ENCODE data around the gene RAB12. TPM values are rescaled to one million over a fixed set of nuclear protein-coding genes. Genes with fewer than 3 reads are reported as not detected.

The RAB12 gene
- total and polyA plus RNA-seq, 2 of the 8 experiments (the other 6 are each of a cell fraction or from before 2014, with no cell fraction given), result 19.7 to 45.9 TPM

- no peaks in the 10 kb centered on the region for H3K9me3 ChIP-seq (ENCODE audit: insufficient read depth in 2 of 2, low read depth in 1 of 2, low read length in 1 of 2)
- H3K79me1 ChIP-seq (ENCODE audit: low read depth, low read length), result no peaks in the 10 kb centered on the region; the same call in 1 of the 2 replicates
- H3K9ac ChIP-seq (replicated peaks in 1 of 4; ENCODE audit: extremely low read depth in 1 of 4, low read depth in 3 of 4, low read length in 3 of 4), result no peak overlapping the region
- DNase-seq (ENCODE audit: low read depth in 1 of 2, low spot score in 2 of 2), result no peak
- no peak overlapping the region for H3K4me3 ChIP-seq (ENCODE audit: extremely low read depth in 1 of 4, insufficient read depth in 2 of 4, low read depth in 3 of 4, low read length in 4 of 4)
- H3K23ac ChIP-seq (ENCODE audit: insufficient read length), result no peak overlapping the region
- no peak overlapping the region for H3K56ac ChIP-seq (replicated peaks; ENCODE audit: insufficient read length, low read depth, low read length)
- no peak overlapping the region for H3K4me2 ChIP-seq (ENCODE audit: insufficient read depth in 1 of 2, low read depth in 2 of 2, low read length in 2 of 2)
- H4K20me1 ChIP-seq (replicated peaks in 1 of 2; ENCODE audit: control insufficient read depth in 1 of 2, insufficient read depth in 2 of 2, low read length in 2 of 2), result peaks cover 0 to 3% of the 10 kb centered on the region in 2 experiments
- peaks cover 2 to 34% (median 11%) of the 10 kb centered on the region in 4 experiments; a peak in 6 of 8 replicates for H3K36me3 ChIP-seq (ENCODE audit: control insufficient read depth in 2 of 4, insufficient read depth in 4 of 4, low read length in 3 of 4)
- no peak overlapping the region for H4K8ac ChIP-seq (ENCODE audit: extremely low read depth, insufficient read depth, low read length)
- H3K14ac ChIP-seq (ENCODE audit: insufficient read length), result no peak overlapping the region
- no peak for FAIRE-seq
- ChIA-PET CTCF (ENCODE audit: partially characterized antibody) (interaction anchor here (0.8 to 1.9 kb wide), 5 partner anchors 10 to 358 kb away, joined by 3 to 5 read pairs (median 4); no protein-coding TSS in a partner anchor), POLR2A (ENCODE audit: partially characterized antibody) (interaction anchor here (1.0 to 1.4 kb wide), 4 partner anchors 9 to 118 kb away, joined by 3 to 5 read pairs (median 3); no protein-coding TSS in a partner anchor)
- H2AK5ac ChIP-seq (ENCODE audit: low read depth, low read length), result no peak overlapping the region
- peak overlapping the region; percentile 30 for H3K4ac ChIP-seq (replicated peaks; ENCODE audit: insufficient read length, low read depth, low read length)
- no peak overlapping the region for H4K5ac ChIP-seq (ENCODE audit: insufficient read length, low read depth, low read length)
- no peaks in the 10 kb centered on the region for H3K23me2 ChIP-seq (ENCODE audit: low read depth, low read length)
- peaks cover 19 to 51% (median 39%) of the 10 kb centered on the region in 4 experiments for H3K4me1 ChIP-seq (replicated peaks in 1 of 4; ENCODE audit: control insufficient read depth in 3 of 4, insufficient read depth in 4 of 4, low read length in 3 of 4)
- no peak overlapping the region for H2BK20ac ChIP-seq (ENCODE audit: low read length)
- no peak overlapping the region for H3K18ac ChIP-seq (ENCODE audit: extremely low read depth, low read length)
- H3K79me2 ChIP-seq (ENCODE audit: control insufficient read depth in 1 of 2, insufficient read depth in 2 of 2, low read length in 2 of 2), result peaks cover 13 to 86% of the 10 kb centered on the region in 2 experiments
- no peak overlapping the region for H2BK15ac ChIP-seq (ENCODE audit: low read length)
- no peak overlapping the region for H2BK120ac ChIP-seq (replicated peaks; ENCODE audit: low read depth, low read length)
- H2BK12ac ChIP-seq (ENCODE audit: low read depth, low read length), result no peak overlapping the region
- no peaks in the 10 kb centered on the region for H3K27me3 ChIP-seq (replicated peaks in 1 of 4; ENCODE audit: control insufficient read depth in 3 of 4, extremely low read depth in 1 of 4, insufficient read depth in 3 of 4, low read length in 3 of 4)
- no peak overlapping the region for H2AFZ ChIP-seq (ENCODE audit: low read length)
- H2BK5ac ChIP-seq (ENCODE audit: low read depth, low read length), result no peak overlapping the region
- 0 out of 2 replicates have a peak overlapping the region, but pooled peaks have one; percentile 26 for H3K27ac ChIP-seq (ENCODE audit: low read depth, low read length)
- 90% methylated on average over 13 of the region's 13 CpGs; no CpG with 5 or more reads in 1 of the 2 experiments for WGBS, 2 experiments (ENCODE audit: extremely low coverage in 1 of 2, insufficient coverage in 1 of 2, insufficient read length in 1 of 2, insufficient replicate concordance in 2 of 2, low coverage in 1 of 2, low lambda C conversion rate in 2 of 2, missing lambda C conversion rate in 1 of 2)
- H4K91ac ChIP-seq (replicated peaks; ENCODE audit: insufficient read length, low read length), result no peak overlapping the region
- TF ChIP-seq TBP (IDR thresholded peaks at IDR 0.05; ENCODE audit: low read depth, low read length) (no peak), FOSL1 (IDR thresholded peaks at IDR 0.05; ENCODE audit: insufficient read depth, low read depth, low read length) (no peak), CTCF (IDR thresholded peaks at IDR 0.05; ENCODE audit: control extremely low read depth in 1 of 3, insufficient read depth in 1 of 3, low read depth in 1 of 3, low read length in 3 of 3) (no peak), ATF2 (IDR thresholded peaks at IDR 0.05; ENCODE audit: low read length) (no peak), GABPA (IDR thresholded peaks at IDR 0.05; ENCODE audit: borderline replicate concordance, insufficient read depth, low read length) (no peak), POLR2A (IDR thresholded peaks at IDR 0.05; ENCODE audit: control extremely low read depth in 1 of 2, low read depth in 2 of 2, low read length in 2 of 2) (no peak), JUND (IDR thresholded peaks at IDR 0.05; ENCODE audit: low read length) (no peak), CHD1 (IDR thresholded peaks at IDR 0.05; ENCODE audit: low read depth, low read length) (no peak)
These were observed 16.3 kb downstream of the RAB12 start for GRCh38 chr18:8625461-8626092.
